K562 (cell line): Measurements from ENCODE around the gene PPP1R16B. TPM values are rescaled to one million over a fixed set of nuclear protein-coding genes. Genes with fewer than 3 reads are reported as not detected.
A peak's percentile ranks its signal among the peaks of the same experiment; 100 is the strongest.

ENCODE experiments used
- ATAC-seq: fragments of 200-7000 bp; cut with Tn5 transposase; 3 replicates; pipeline ENCODE4 v1.9.1; 2020; ENCODE audit warnings: moderate library complexity
- BruUV-seq: library from RNA; stranded (reverse); fragments of 400-500 nt; replicated peaks from 2 replicates; lab custom pipeline; 2021; lab: Mats Ljungman, UMichigan
- CTCF ChIA-PET: fragments of 300-600 bp; formaldehyde crosslinking; extraction: SDS; loops from one replicate; lab custom pipeline; 2021; ENCODE audit warnings: low intra/inter-chr PET ratio; lab: Yijun Ruan, JAX
- POLR2A ChIA-PET: fragments of 300-600, 350-650 bp; sonication (Branson Sonifier 250); formaldehyde crosslinking; extraction: SDS; loops from one replicate; lab custom pipeline; 2021; ENCODE audit warnings: antibody characterized with exemption, inconsistent platforms; lab: Yijun Ruan, JAX
- DNase-seq, 4 experiments: peaks; one replicate each; pipeline versions ENCODE4 v3.0.0 to v3.0.0-alpha.2; 2011 to 2018; ENCODE audit warnings: low spot score in 3 of 4, mixed read lengths in 3 of 4; ENCODE audit errors: extremely low read depth in 1 of 4
- FAIRE-seq: peaks from 2 replicates; lab custom pipeline; 2011; peaks lifted over from hg19 to GRCh38; lab: Jason Lieb, UNC
- H2AFZ ChIP-seq: 2 replicates; pipeline ENCODE4 v1.6.0; 2011; ENCODE audit warnings: low read depth, low read length, control low read depth, inconsistent platforms
- H3K27ac ChIP-seq: fragments of 200-600 bp; 3 replicates; pipeline ENCODE4 v1.8.0; 2011; ENCODE audit warnings: low read depth, mild to moderate bottlenecking, control low read depth, inconsistent platforms, low read length, moderate library complexity, mixed read lengths; ENCODE audit errors: extremely low read depth
- H3K27me3 ChIP-seq, 2 experiments: fragments of 300-600 bp in 1 of 2; 2 replicates in 1 of 2; 3 replicates in 1 of 2; pipeline versions ENCODE4 v1.6.0 to v1.8.0; 2011; ENCODE audit warnings: inconsistent platforms in 2 of 2, low read length in 2 of 2, mild to moderate bottlenecking in 1 of 2, mixed read lengths in 1 of 2, moderate library complexity in 1 of 2; ENCODE audit not compliant: control insufficient read depth in 2 of 2, insufficient read depth in 2 of 2
- H3K36me3 ChIP-seq: fragments of 300-600 bp; 3 replicates; pipeline ENCODE4 v1.8.0; 2011; ENCODE audit warnings: mild to moderate bottlenecking, low read length, inconsistent platforms; ENCODE audit not compliant: control insufficient read depth, insufficient read depth
- H3K4me1 ChIP-seq, 2 experiments: fragments of 200-600 bp in 1 of 2; replicated peaks in 1 of 2; 2 replicates in 1 of 2; 3 replicates in 1 of 2; pipeline versions ENCODE4 v1.5.1 to v1.8.0; 2011; ENCODE audit warnings: inconsistent platforms in 2 of 2, low read length in 2 of 2, mild to moderate bottlenecking in 1 of 2, mixed read lengths in 1 of 2, moderate library complexity in 1 of 2; ENCODE audit not compliant: control insufficient read depth in 2 of 2, insufficient read depth in 2 of 2
- H3K4me2 ChIP-seq: 2 replicates; pipeline ENCODE4 v1.6.1; 2011; ENCODE audit warnings: low read length, control low read depth, inconsistent platforms, mixed read lengths; ENCODE audit not compliant: insufficient read depth
- H3K4me3 ChIP-seq: fragments of 200-600 bp; sonication (generic), shearing (Covaris generic); 2 replicates; pipeline ENCODE4 v1.5.1; 2016; ENCODE audit warnings: control low read depth, inconsistent platforms
- H3K79me2 ChIP-seq: fragments of 200-600 bp; 3 replicates; pipeline ENCODE4 v1.8.0; 2011; ENCODE audit warnings: low read length, inconsistent platforms; ENCODE audit not compliant: control insufficient read depth, insufficient read depth
- H3K9ac ChIP-seq, 2 experiments: 2 replicates each; pipeline versions ENCODE4 v1.6.0 to v1.6.1; 2011; ENCODE audit warnings: low read depth in 2 of 2, low read length in 2 of 2, control low read depth in 1 of 2, inconsistent platforms in 1 of 2, mild to moderate bottlenecking in 1 of 2, mixed read lengths in 1 of 2; ENCODE audit not compliant: insufficient read depth in 1 of 2
- H3K9me1 ChIP-seq: one replicate; pipeline ENCODE4 v1.6.0; 2011; ENCODE audit warnings: inconsistent platforms, mild to moderate bottlenecking, low read length, moderate library complexity; ENCODE audit not compliant: control insufficient read depth, insufficient read depth
- H3K9me3 ChIP-seq: replicated peaks from 2 replicates; pipeline ENCODE4 v1.5.1; 2011; ENCODE audit warnings: low read depth, low read length, inconsistent platforms; ENCODE audit not compliant: control insufficient read depth, insufficient read depth
- H4K20me1 ChIP-seq: replicated peaks from 2 replicates; pipeline ENCODE4 v1.6.1; 2011; ENCODE audit warnings: low read length, inconsistent platforms, mixed read lengths; ENCODE audit not compliant: control insufficient read depth, insufficient read depth
- CCNT2 ChIP-seq: IDR thresholded peaks from 2 replicates; pipeline ENCODE4 v1.6.1; 2011; ENCODE audit warnings: borderline replicate concordance, low read depth, mild to moderate bottlenecking, moderate library complexity, mixed read lengths, low read length; ENCODE audit not compliant: insufficient read length; ENCODE audit errors: extremely low read depth
- ELF1 ChIP-seq: fragments of 200-800 bp; sonication (Bioruptor generic); IDR thresholded peaks from 2 replicates; pipeline ENCODE4 v1.6.1; 2016; ENCODE audit warnings: missing genetic modification characterization, missing compliant biosample characterization
- GABPA ChIP-seq: fragments of 200-800 bp; sonication (Bioruptor generic); conservative IDR thresholded peaks from 2 replicates; pipeline ENCODE4 v1.6.1; 2016; ENCODE audit warnings: low read depth, missing genetic modification characterization, missing compliant biosample characterization
- HNRNPH1 ChIP-seq: fragments of 200-400 bp; formaldehyde crosslinking; optimal IDR thresholded peaks from 2 replicates; pipeline ENCODE3; 2017; ENCODE audit warnings: low read depth, mild to moderate bottlenecking, low read length, moderate library complexity
- NFXL1 ChIP-seq: fragments of 450-650 bp; formaldehyde crosslinking; IDR thresholded peaks from 2 replicates; pipeline ENCODE4 v1.4.0; 2021; ENCODE audit warnings: mild to moderate bottlenecking
- POLR3G ChIP-seq: IDR thresholded peaks from 2 replicates; pipeline ENCODE4 v1.6.1; 2011; ENCODE audit not compliant: insufficient read length, insufficient replicate concordance; ENCODE audit errors: extremely low read depth
- PREB ChIP-seq: sonication (generic); formaldehyde crosslinking; IDR thresholded peaks from 2 replicates; pipeline ENCODE4 v1.8.1; 2023; ENCODE audit warnings: mild to moderate bottlenecking, missing genetic modification reagents
- SMARCA5 ChIP-seq: fragments of 450-650 bp; IDR thresholded peaks from 2 replicates; pipeline ENCODE4 v1.6.1; 2016
- USF2 ChIP-seq: sonication (generic); formaldehyde crosslinking; IDR thresholded peaks from 2 replicates; pipeline ENCODE4 v1.5.0; 2020; ENCODE audit warnings: missing genetic modification reagents
- ZBTB34 ChIP-seq: fragments of 250-450 bp; sonication (Bioruptor Pico); IDR thresholded peaks from 2 replicates; pipeline ENCODE4 v1.8.0; 2021; ENCODE audit warnings: mild to moderate bottlenecking, moderate library complexity
- WGBS: fragments of 100-300 bp; shearing (Covaris generic); methylation state at CpG from one replicate; pipeline ENCODE4 v1.1.6; 2016; ENCODE audit warnings: low coverage, mixed read lengths; ENCODE audit not compliant: insufficient coverage; ENCODE audit errors: missing lambda C conversion rate; 5-methylcytosine and 5-hydroxymethylcytosine counted together
- in situ Hi-C: fragments of 300-500 bp; cut with MboI; formaldehyde crosslinking; loops from 4 replicates; pipeline ENCODE4 v1.15.0; 2018; ENCODE audit warnings: inconsistent platforms, mixed read lengths
- intact Hi-C: fragments of 100-400 bp; cut with micrococcal nuclease; formaldehyde crosslinking; loops from 2 replicates; pipeline ENCODE4 v1.14.2; 2022
- polyA plus RNA-seq, 8 experiments: library from polyadenylated mRNA; depleted of rRNA in 4 of 8; stranded (reverse) in 5 of 8; unstranded in 3 of 8; fragments of >200 nt; fragmentation: Nextera tagmentation in 2 of 8; fragmentation: Illumina TruSeq in 1 of 8; extraction: Ambion mirVana in 2 of 8; extraction: Trizol in 1 of 8; gene quantifications; 2 replicates each; pipeline versions ENCODE4 v1.2.1 to v1.2.3, GENCODE V29; 2011 to 2014; ENCODE audit warnings: inconsistent platforms in 1 of 8, missing spikeins in 1 of 8
- total RNA-seq, 7 experiments: library from RNA; depleted of rRNA in 6 of 7; stranded (reverse); fragments of >200 nt in 6 of 7; fragmentation: Illumina TruSeq in 2 of 7; extraction: Trizol in 2 of 7; gene quantifications; 2 replicates each; pipeline versions ENCODE4 v1.2.1 to v1.2.3, GENCODE V29; 2011 to 2021; ENCODE audit warnings: low replicate concordance in 1 of 7
- TF ChIP-seq, protein P1 (sequence below): sonication (generic); formaldehyde crosslinking; IDR thresholded peaks from 2 replicates; pipeline ENCODE4 v1.8.1; 2023; ENCODE audit warnings: mild to moderate bottlenecking, missing genetic modification reagents
- TF ChIP-seq, protein P2 (sequence below): fragments of 200-800 bp; sonication (Bioruptor generic); IDR thresholded peaks from 2 replicates; pipeline ENCODE4 v1.6.1; 2017; ENCODE audit warnings: missing genetic modification characterization, missing compliant biosample characterization

PPP1R16B gene
- total and polyA plus RNA-seq, 9 of the 15 experiments (the other 6 are each of a cell fraction or from before 2014, with no cell fraction given), result 1.5 to 11.5 (median 6.8) TPM

DNA sequence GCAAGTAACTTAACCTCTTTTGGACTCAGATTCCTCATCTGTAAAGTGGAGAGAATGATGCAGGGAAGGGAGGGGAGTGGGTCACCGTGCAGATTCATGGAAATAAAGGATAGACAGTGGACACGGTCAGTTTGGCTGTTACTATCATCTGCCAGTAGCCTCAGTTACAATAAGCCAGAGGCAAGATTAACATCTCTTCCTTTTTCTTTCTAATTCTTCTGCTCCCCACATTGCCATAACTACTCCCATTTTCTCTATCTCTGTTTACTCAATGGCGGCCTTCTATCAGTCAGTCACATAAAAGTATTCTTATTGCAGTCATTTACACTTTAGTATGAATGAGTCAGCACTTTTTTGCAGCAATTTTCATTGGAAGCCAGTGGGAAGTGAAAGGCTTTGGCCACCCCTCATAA is 49.2 kb downstream of the PPP1R16B start (continued):
- TF ChIP-seq ELF1 (tag), result no peak
- TF ChIP-seq CCNT2, result peak; percentile 83
- TF ChIP-seq, protein P1, sequence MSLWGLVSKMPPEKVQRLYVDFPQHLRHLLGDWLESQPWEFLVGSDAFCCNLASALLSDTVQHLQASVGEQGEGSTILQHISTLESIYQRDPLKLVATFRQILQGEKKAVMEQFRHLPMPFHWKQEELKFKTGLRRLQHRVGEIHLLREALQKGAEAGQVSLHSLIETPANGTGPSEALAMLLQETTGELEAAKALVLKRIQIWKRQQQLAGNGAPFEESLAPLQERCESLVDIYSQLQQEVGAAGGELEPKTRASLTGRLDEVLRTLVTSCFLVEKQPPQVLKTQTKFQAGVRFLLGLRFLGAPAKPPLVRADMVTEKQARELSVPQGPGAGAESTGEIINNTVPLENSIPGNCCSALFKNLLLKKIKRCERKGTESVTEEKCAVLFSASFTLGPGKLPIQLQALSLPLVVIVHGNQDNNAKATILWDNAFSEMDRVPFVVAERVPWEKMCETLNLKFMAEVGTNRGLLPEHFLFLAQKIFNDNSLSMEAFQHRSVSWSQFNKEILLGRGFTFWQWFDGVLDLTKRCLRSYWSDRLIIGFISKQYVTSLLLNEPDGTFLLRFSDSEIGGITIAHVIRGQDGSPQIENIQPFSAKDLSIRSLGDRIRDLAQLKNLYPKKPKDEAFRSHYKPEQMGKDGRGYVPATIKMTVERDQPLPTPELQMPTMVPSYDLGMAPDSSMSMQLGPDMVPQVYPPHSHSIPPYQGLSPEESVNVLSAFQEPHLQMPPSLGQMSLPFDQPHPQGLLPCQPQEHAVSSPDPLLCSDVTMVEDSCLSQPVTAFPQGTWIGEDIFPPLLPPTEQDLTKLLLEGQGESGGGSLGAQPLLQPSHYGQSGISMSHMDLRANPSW (CRISPR knock-in tag), result no peak
- TF ChIP-seq, all 486 proteins: peak for 131

DNA sequence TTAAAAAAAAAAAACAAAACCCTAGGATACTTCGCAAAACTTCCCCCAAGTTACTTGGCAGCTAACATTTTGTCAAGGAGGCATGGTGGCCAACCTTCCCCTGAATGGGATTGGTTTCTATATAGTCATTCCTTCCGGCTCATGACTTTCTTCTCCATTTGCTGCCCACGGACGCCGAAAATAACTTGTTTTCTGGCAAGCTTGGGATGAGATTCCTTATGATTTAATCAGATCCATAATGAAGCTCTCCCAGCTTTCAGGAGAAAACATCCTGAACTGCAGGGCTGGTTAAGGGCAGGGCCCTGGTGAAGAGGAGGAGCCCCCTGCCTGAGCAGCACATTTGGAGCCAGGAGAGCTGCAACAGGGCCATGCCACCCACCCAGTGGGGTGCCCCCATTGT is 49.9 kb downstream of the PPP1R16B start:
- in situ Hi-C loops (no loop called here), intact Hi-C loops (no loop called here)
- Histone ChIP-seq H3K4me2 (no peak overlapping the region), H3K9me3 (no peaks in the 10 kb centered on the region), H3K36me3 (no peaks in the 10 kb centered on the region), H3K4me1 (peaks cover 22 to 64% of the 10 kb centered on the region in 2 experiments), H3K27me3 (no peaks in the 10 kb centered on the region), H3K9me1 (no peaks in the 10 kb centered on the region), H4K20me1 (no peaks in the 10 kb centered on the region), H3K79me2 (no peaks in the 10 kb centered on the region; the same call in 2 of the 3 replicates), H2AFZ (no peak overlapping the region), H3K4me3 (no peak overlapping the region), H3K27ac (peak overlapping the region; percentile 67; the same call in 2 of the 3 replicates), H3K9ac (peak overlapping the region; percentile 20 to 67; a peak in 2 of 4 replicates)
- FAIRE-seq (no peak), ATAC-seq (no peak), DNase-seq (no peak)
- CTCF ChIA-PET, result no interaction called here
- 76% methylated on average over 5 of the region's 5 CpGs for WGBS
- POLR2A ChIA-PET, result interaction anchor here (0.6 to 1.5 kb wide), 6 partner anchors 11 to 316 kb away, joined by 3 to 6 read pairs (median 3); partner anchors contain the start of gene FAM83D
- BruUV-seq, result no TSS peak
- TF ChIP-seq GABPA (tag) (no peak), PREB (CRISPR knock-in tag) (no peak), NFXL1 (CRISPR knock-in tag) (no peak), ZBTB34 (CRISPR knock-in tag) (no peak), SMARCA5 (no peak), USF2 (CRISPR knock-in tag) (no peak), POLR3G (no peak), HNRNPH1 (no peak)
- TF ChIP-seq, protein P2, sequence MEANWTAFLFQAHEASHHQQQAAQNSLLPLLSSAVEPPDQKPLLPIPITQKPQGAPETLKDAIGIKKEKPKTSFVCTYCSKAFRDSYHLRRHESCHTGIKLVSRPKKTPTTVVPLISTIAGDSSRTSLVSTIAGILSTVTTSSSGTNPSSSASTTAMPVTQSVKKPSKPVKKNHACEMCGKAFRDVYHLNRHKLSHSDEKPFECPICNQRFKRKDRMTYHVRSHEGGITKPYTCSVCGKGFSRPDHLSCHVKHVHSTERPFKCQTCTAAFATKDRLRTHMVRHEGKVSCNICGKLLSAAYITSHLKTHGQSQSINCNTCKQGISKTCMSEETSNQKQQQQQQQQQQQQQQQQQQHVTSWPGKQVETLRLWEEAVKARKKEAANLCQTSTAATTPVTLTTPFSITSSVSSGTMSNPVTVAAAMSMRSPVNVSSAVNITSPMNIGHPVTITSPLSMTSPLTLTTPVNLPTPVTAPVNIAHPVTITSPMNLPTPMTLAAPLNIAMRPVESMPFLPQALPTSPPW (CRISPR knock-in tag), result no peak
